ENCODE measurements around the gene TOP2B. TPM values are rescaled to one million over a fixed set of nuclear protein-coding genes. Genes with fewer than 3 reads are reported as not detected.

The TOP2B gene
- total and polyA plus RNA-seq, 9 of the 15 experiments (the other 6 are each of a cell fraction or from before 2014, with no cell fraction given): 45.3 to 186 (median 134) TPM

DNA sequence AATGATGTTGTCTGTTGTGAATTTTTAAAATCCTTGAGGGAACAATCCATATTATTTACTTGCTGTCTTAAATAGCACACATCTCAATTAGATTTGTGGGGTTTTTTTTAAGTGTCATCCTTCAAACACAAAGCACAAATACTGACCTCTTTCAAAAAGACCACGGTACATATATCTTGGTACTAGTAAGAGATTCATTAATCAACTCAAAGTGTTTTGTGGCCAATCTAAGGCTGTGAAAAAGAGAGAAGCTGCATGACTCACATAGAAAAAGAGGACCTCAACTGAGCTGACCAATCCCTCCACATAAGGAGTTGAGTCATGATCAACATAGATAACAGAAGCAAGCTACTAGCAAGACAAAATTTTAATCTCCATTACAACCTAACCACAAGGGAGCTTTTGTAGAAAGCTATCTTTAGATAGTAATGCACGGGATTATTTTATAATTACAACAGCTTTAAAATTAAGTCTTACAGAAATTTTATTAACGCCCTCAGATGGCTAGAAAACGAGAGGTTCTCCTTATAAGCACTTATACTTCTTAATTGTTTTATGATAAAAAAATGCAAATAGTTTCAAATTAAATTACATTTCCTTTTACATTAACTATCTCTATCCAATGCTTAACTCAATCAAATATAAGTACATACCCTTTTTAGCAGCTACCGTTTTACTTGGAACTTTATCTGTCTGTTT lies 60.5 kb downstream of the TOP2B start (continued):
- TF ChIP-seq RFX7 (CRISPR knock-in tag; IDR thresholded peaks at IDR 0.05) (no peak), PTBP1 (IDR thresholded peaks at IDR 0.05; ENCODE audit: low read depth, low read length) (no peak), EWSR1 (IDR thresholded peaks at IDR 0.05; ENCODE audit: borderline replicate concordance, low read depth, partially characterized antibody) (no peak), ZNF696 (CRISPR knock-in tag; conservative IDR thresholded peaks at IDR 0.05) (no peak), SMARCB1 (IDR thresholded peaks at IDR 0.05; ENCODE audit: insufficient read length, low read depth) (peak; percentile 94), SETDB1 (IDR thresholded peaks at IDR 0.05; ENCODE audit: low read length) (no peak), MTA1 (IDR thresholded peaks at IDR 0.05; ENCODE audit: borderline replicate concordance) (no peak; the same call in 1 of the 2 replicates), SRSF7 (optimal IDR thresholded peaks at IDR 0.05; ENCODE audit: low read depth, low read length) (no peak), ZC3H4 (CRISPR knock-in tag; IDR thresholded peaks at IDR 0.05; ENCODE audit: borderline replicate concordance) (no peak), IRF2 (CRISPR knock-in tag; IDR thresholded peaks at IDR 0.05) (no peak), TOE1 (IDR thresholded peaks at IDR 0.05; ENCODE audit: borderline replicate concordance) (no peak), TOE1 (CRISPR knock-in tag; IDR thresholded peaks at IDR 0.05; ENCODE audit: borderline replicate concordance, low read depth) (no peak), ZNF407 (IDR thresholded peaks at IDR 0.05; ENCODE audit: low read depth) (no peak)
- TF ChIP-seq, protein P1, sequence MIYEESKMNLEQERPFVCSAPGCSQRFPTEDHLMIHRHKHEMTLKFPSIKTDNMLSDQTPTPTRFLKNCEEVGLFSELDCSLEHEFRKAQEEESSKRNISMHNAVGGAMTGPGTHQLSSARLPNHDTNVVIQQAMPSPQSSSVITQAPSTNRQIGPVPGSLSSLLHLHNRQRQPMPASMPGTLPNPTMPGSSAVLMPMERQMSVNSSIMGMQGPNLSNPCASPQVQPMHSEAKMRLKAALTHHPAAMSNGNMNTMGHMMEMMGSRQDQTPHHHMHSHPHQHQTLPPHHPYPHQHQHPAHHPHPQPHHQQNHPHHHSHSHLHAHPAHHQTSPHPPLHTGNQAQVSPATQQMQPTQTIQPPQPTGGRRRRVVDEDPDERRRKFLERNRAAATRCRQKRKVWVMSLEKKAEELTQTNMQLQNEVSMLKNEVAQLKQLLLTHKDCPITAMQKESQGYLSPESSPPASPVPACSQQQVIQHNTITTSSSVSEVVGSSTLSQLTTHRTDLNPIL (CRISPR knock-in tag; IDR thresholded peaks at IDR 0.05): no peak
